LNCaP clone FGC (cell line): ENCODE data around the gene EFNA3.

Experiments
- DNase-seq: peaks from one replicate; pipeline ENCODE4 v3.0.0-alpha.2; 2011; ENCODE audit warnings: low read depth
- H3K4me3 ChIP-seq: 2 replicates; pipeline ENCODE4 v1.5.1; 2011; ENCODE audit warnings: mild to moderate bottlenecking, low read depth, low read length, control low read depth
- TF ChIP-seq, protein P1 (sequence below): IDR thresholded peaks from 2 replicates; pipeline ENCODE4 v1.5.1; 2012; ENCODE audit warnings: mild to moderate bottlenecking; ENCODE audit not compliant: control insufficient read depth, insufficient read depth; ENCODE audit errors: extremely low read depth

Gene EFNA3

GRCh38 chr1:155048449-155049334 is 29.9 kb upstream of the EFNA3 start:
- TF ChIP-seq, protein P1, sequence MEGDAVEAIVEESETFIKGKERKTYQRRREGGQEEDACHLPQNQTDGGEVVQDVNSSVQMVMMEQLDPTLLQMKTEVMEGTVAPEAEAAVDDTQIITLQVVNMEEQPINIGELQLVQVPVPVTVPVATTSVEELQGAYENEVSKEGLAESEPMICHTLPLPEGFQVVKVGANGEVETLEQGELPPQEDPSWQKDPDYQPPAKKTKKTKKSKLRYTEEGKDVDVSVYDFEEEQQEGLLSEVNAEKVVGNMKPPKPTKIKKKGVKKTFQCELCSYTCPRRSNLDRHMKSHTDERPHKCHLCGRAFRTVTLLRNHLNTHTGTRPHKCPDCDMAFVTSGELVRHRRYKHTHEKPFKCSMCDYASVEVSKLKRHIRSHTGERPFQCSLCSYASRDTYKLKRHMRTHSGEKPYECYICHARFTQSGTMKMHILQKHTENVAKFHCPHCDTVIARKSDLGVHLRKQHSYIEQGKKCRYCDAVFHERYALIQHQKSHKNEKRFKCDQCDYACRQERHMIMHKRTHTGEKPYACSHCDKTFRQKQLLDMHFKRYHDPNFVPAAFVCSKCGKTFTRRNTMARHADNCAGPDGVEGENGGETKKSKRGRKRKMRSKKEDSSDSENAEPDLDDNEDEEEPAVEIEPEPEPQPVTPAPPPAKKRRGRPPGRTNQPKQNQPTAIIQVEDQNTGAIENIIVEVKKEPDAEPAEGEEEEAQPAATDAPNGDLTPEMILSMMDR = no peak
- no peak overlapping the region for H3K4me3 ChIP-seq
- no peak for DNase-seq

DNA sequence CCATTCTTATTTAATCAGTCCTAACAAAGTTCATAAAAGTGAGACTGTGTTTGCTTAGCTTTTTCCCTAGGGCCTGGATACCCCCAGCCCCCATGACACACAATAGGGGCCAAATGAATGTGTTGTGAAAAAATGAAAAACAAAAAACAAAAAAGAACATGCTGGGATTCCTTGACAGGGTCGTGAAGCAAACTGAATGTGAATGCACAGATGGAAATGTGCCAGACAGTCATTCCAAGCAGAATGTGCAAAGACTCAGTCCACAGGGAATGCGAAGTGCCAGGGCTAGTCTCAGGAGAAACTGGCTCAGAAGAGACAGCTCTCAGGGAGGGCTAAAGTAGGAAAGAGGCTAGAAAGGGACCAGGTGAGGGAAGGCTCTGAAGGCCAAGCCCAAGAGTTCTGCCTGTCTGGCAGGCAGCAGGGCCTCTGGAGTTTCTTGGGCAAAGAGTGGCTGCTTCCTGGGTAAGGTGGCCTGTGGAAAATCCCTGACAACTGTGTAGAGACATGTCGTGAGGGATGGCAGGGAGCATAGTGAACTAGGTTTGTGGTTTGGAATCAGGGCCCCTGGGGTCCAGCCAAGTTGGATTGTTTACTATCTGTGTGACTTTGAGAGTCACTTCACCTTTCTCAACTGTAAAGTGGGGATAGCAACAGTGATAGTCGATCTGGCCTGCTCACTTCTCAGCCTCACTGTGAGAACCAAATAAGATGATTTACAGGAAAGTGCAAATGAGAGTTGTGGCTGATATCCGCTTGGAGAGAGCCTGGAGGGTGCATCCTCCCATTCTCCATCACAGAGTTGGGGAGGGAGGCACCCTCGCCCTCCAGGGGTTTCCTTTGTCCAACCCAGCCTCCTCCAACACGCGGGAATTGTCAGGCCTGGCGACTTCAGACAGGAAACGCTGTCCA is 28.7 kb upstream of the EFNA3 start:
- no peak for DNase-seq
- TF ChIP-seq, protein P1 = no peak
- H3K4me3 ChIP-seq = peak overlapping the region; percentile 98

- DNase-seq = no peak
These were observed 27.9 kb upstream of the EFNA3 start, which contains the start of gene ADAM15 for GRCh38 chr1:155050560-155051341. Gene ADAM15 (plus strand): TSS chr1:155051316. CDS start chr1:155051387, 71 bp downstream.

GRCh38 chr1:155051342-155051776 is 27.3 kb upstream of the EFNA3 start:
- H3K4me3 ChIP-seq = peak overlapping the region; percentile 98
- TF ChIP-seq, protein P1 = no peak
- no peak for DNase-seq

More at GRCh38 chr1:155050560-155051341, 27.9 kb upstream of the EFNA3 start, which contains the start of gene ADAM15:
- TF ChIP-seq, protein P1 = peak; percentile 91
- H3K4me3 ChIP-seq = peak within 1 kb of the TSS; percentile 98

DNA sequence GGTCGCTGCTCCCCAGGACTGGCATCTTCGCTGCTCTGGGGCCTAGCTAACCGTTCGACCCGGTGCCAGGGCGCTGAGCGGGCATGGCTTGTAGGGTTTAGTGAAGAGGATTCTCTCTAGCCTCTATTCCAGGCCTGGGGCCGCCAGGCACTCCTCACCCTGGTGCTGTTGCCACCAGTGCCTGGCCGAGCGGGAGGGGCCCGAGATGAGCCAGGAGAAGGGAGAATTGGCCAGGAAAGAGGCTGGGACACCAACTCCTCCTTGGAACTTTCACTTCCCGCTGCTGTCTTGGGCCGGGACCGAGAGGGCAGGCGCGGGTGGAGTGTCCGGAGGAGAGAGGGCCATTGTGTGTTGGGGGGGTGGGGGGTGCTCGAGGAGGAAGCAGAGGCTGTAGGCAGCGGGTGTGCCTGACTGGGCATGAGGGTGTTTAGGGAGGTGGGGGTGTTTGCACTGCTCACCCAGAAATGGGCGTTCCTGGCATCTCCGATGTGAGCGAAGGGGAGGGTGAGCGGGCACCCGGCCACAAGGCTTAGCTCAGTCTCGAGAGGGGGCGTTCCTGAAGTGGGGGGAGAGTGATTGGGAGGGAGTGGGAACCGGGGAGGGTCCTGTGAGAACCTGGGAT is 26.7 kb upstream of the EFNA3 start:
- H3K4me3 ChIP-seq = peak overlapping the region; percentile 98
- DNase-seq = no peak
- TF ChIP-seq, protein P1 = 0 out of 2 replicates have a peak, but pooled peaks have one; percentile 0
